ENCODE results near the gene IFITM5.
"Not testable (repeated sequence)": the region's sequence is repeated elsewhere in the genome, so short reads cannot be mapped to it uniquely, and the experiment has no call there.

The IFITM5 gene

GRCh38 chr11:286977-287820, 12.1 kb downstream of the IFITM5 start:
- DNase-seq (ENCODE audit: insufficient read length, low spot score); FAIRE-seq: not testable (repeated sequence)

GRCh38 chr11:285894-286220, 13.5 kb downstream of the IFITM5 start:
- FAIRE-seq (no peak), DNase-seq (ENCODE audit: insufficient read length, low spot score) (no peak)

- DNase-seq (ENCODE audit: insufficient read length, low spot score): no peak
- no peak for FAIRE-seq
Measured at GRCh38 chr11:285021-285893, 14.1 kb downstream of the IFITM5 start.

GRCh38 chr11:284105-285020, 15.0 kb downstream of the IFITM5 start:
- DNase-seq (ENCODE audit: insufficient read length, low spot score) (no peak), FAIRE-seq (no peak)

GRCh38 chr11:283405-284104, 15.8 kb downstream of the IFITM5 start:
- no peak for FAIRE-seq
- no peak for DNase-seq (ENCODE audit: insufficient read length, low spot score)

GRCh38 chr11:282630-283360, 16.5 kb downstream of the IFITM5 start:
- peak; percentile 16 for FAIRE-seq

GRCh38 chr11:282171-282570, 17.2 kb downstream of the IFITM5 start:
- FAIRE-seq: no peak
- no peak for DNase-seq (ENCODE audit: insufficient read length, low spot score)

More at GRCh38 chr11:282630-283360, 16.5 kb downstream of the IFITM5 start:
- DNase-seq (ENCODE audit: insufficient read length, low spot score): no peak

GRCh38 chr11:281486-282161, 17.7 kb downstream of the IFITM5 start:
- FAIRE-seq: no peak
- no peak for DNase-seq (ENCODE audit: insufficient read length, low spot score)

- FAIRE-seq (no peak), DNase-seq (ENCODE audit: insufficient read length, low spot score) (no peak)
Measured at GRCh38 chr11:280706-281485, 18.4 kb downstream of the IFITM5 start.

- DNase-seq (ENCODE audit: insufficient read length, low spot score) (no peak), FAIRE-seq (no peak)
Measured at GRCh38 chr11:279966-280705, 19.2 kb downstream of the IFITM5 start.

- no peak for FAIRE-seq
- no peak for DNase-seq (ENCODE audit: insufficient read length, low spot score)
Measured at GRCh38 chr11:279040-279965, 20.0 kb downstream of the IFITM5 start.

GRCh38 chr11:278001-278951, 21.1 kb downstream of the IFITM5 start, which contains the start of gene NLRP6:
Gene NLRP6 (plus strand): TSS chr11:278407. CDS start chr11:278570, 163 bp downstream.
- DNase-seq (ENCODE audit: insufficient read length, low spot score) (no peak), FAIRE-seq (no peak)

- FAIRE-seq: no peak
- DNase-seq (ENCODE audit: insufficient read length, low spot score): no peak
Measured at GRCh38 chr11:276219-276618, 23.1 kb downstream of the IFITM5 start.

GRCh38 chr11:272931-273198, 26.5 kb downstream of the IFITM5 start:
- no peak for DNase-seq (ENCODE audit: insufficient read length, low spot score)
- FAIRE-seq: no peak

- FAIRE-seq (no peak), DNase-seq (ENCODE audit: insufficient read length, low spot score) (no peak)
Measured at GRCh38 chr11:272195-272930, 27.0 kb downstream of the IFITM5 start.
